ENCODE data around the gene SKIC2.

GRCh38 chr6:31952890-31953289 lies 6.1 kb upstream of the SKIC2 start:
- no peak for TF ChIP-seq POLR2AphosphoS5 (IDR thresholded peaks at IDR 0.05)
- TF ChIP-seq CTCF (IDR thresholded peaks at IDR 0.05), result no peak

Data from transverse colon (tissue), 4 donors.